B cell (primary cell): Measurements from ENCODE around the gene FOXD3.

ENCODE experiments used
- CTCF ChIP-seq: fragments of 200-600 bp; IDR thresholded peaks from one replicate; pipeline ENCODE4 v1.8.0; 2022; ENCODE audit warnings: antibody characterized with exemption, mild to moderate bottlenecking
- EZH2 ChIP-seq: IDR thresholded peaks from 2 replicates; pipeline ENCODE4 v1.6.1; 2012; ENCODE audit warnings: borderline replicate concordance, low read depth, mild to moderate bottlenecking, moderate library complexity, low read length; ENCODE audit not compliant: insufficient read depth, poor library complexity, severe bottlenecking

- TF ChIP-seq EZH2 (peak; percentile 91), CTCF (no peak)
These were observed 837 bp downstream of the FOXD3 start for GRCh38 chr1:63322944-63323864.
